ENCODE measurements around the gene SORCS2.

DNA sequence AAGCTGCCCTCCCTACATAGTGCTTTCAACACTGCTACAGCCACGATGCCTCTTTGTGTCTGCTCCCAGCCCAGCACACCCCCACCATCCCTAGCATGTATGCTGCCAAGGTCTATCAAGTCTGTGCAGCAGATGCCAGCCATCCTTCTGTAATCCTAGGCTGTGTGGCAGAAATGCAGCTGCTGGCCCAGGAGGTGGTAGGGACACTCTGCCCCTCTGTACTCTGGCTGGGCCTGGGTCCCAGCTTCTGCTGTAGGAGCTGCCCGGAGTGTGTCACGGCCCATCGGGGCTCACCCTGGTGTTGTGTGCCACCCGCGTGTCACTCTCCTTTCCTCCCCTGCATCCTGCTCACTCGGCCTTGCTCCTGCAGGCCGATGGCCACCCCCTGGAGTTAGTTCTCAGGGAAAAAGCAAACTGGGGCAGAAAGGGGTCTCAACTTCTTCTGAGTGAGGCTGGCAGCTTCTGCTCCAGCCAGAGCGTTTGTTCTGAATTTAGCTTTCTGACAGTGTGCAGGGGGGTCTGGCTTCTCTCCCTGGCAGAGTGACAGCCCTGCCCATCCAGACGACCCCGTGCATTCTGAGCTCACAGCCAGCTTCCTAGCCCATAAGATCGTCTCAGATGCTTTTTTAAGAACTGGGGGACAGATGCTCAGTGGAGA is 219.7 kb downstream of the SORCS2 start:
- TF ChIP-seq CTCF (IDR thresholded peaks at IDR 0.05) = no peak
- TF ChIP-seq POLR2A (IDR thresholded peaks at IDR 0.05) = no peak
